GM12878 (cell line): ENCODE measurements around the gene ATF7. TPM values are rescaled to one million over a fixed set of nuclear protein-coding genes. Genes with fewer than 3 reads are reported as not detected.

ENCODE experiments used
- ATAC-seq: fragments of 200-7000 bp; cut with Tn5 transposase; 3 replicates; pipeline ENCODE4 v1.9.1; 2020; ENCODE audit warnings: mild to moderate bottlenecking, moderate library complexity
- BruUV-seq: library from RNA; stranded (reverse); fragments of 400-500 nt; replicated peaks from 2 replicates; lab custom pipeline; 2021; lab: Mats Ljungman, UMichigan
- CTCF ChIA-PET: fragments of 300-600 bp; sonication (Branson Sonifier 250); formaldehyde crosslinking; extraction: SDS; loops from one replicate; lab custom pipeline; 2021; ENCODE audit warnings: inconsistent platforms; lab: Yijun Ruan, JAX
- POLR2A ChIA-PET: fragments of 350-600 bp; formaldehyde crosslinking; extraction: SDS; loops from one replicate; lab custom pipeline; 2021; ENCODE audit warnings: inconsistent platforms; lab: Charles Lee
- RAD21 ChIA-PET: fragments of 300-600 bp; sonication (Branson Sonifier 250); formaldehyde crosslinking; loops from one replicate; lab custom pipeline; 2023; ENCODE audit warnings: antibody characterized with exemption; ENCODE audit not compliant: unreplicated experiment; lab: Charles Lee
- SMC1A ChIA-PET: fragments of 300-600 bp; sonication (Branson Sonifier 250); formaldehyde crosslinking; loops from one replicate; lab custom pipeline; 2023; ENCODE audit not compliant: unreplicated experiment, uncharacterized antibody; lab: Charles Lee
- DNase-seq: peaks from one replicate; pipeline ENCODE4 v3.0.0-alpha.2; 2011; ENCODE audit warnings: low read depth, low spot score
- FAIRE-seq: peaks from 3 replicates; lab custom pipeline; 2011; peaks lifted over from hg19 to GRCh38; lab: Jason Lieb, UNC
- H2AFZ ChIP-seq: 2 replicates; pipeline ENCODE4 v1.6.0; 2011; ENCODE audit warnings: low read depth, low read length, control low read depth; ENCODE audit not compliant: control insufficient read depth
- H3K27ac ChIP-seq: 2 replicates; pipeline ENCODE4 v1.5.1; 2011; ENCODE audit warnings: control low read depth; ENCODE audit not compliant: control insufficient read depth, insufficient read depth
- H3K27me3 ChIP-seq, 2 experiments: replicated peaks in 1 of 2; 2 replicates each; pipeline versions ENCODE4 v1.6.0 to v1.6.1; 2011; ENCODE audit warnings: low read length in 1 of 2; ENCODE audit not compliant: control insufficient read depth in 2 of 2, insufficient read depth in 2 of 2
- H3K36me3 ChIP-seq, 2 experiments: 2 replicates each; pipeline ENCODE4 v1.5.1; 2011; ENCODE audit warnings: low read length in 1 of 2; ENCODE audit not compliant: control insufficient read depth in 2 of 2, insufficient read depth in 2 of 2
- H3K4me1 ChIP-seq: 2 replicates; pipeline ENCODE4 v1.6.1; 2011; ENCODE audit warnings: mild to moderate bottlenecking, low read length, moderate library complexity, mixed read lengths; ENCODE audit not compliant: control insufficient read depth, insufficient read depth
- H3K4me2 ChIP-seq: 2 replicates; pipeline ENCODE4 v1.6.0; 2011; ENCODE audit warnings: control low read depth; ENCODE audit not compliant: control insufficient read depth, insufficient read depth
- H3K4me3 ChIP-seq: fragments of 200-600 bp; sonication (generic); 2 replicates; pipeline ENCODE4 v1.5.1; 2016
- H3K79me2 ChIP-seq: 2 replicates; pipeline ENCODE4 v1.6.0; 2011; ENCODE audit warnings: low read length; ENCODE audit not compliant: control insufficient read depth, insufficient read depth
- H3K9ac ChIP-seq: 2 replicates; pipeline ENCODE4 v1.8.0; 2011; ENCODE audit warnings: low read length, control low read depth, mixed read lengths; ENCODE audit not compliant: control insufficient read depth, insufficient read depth
- H3K9me3 ChIP-seq: replicated peaks from 3 replicates; pipeline ENCODE4 v1.5.1; 2011; ENCODE audit warnings: mild to moderate bottlenecking, low read length; ENCODE audit not compliant: control insufficient read depth, insufficient read depth
- H4K20me1 ChIP-seq: 2 replicates; pipeline ENCODE4 v1.6.0; 2011; ENCODE audit not compliant: control insufficient read depth, insufficient read depth
- CTCF ChIP-seq, 3 experiments: IDR thresholded peaks in 2 of 3; conservative IDR thresholded peaks in 1 of 3; 2 replicates each; pipeline ENCODE4 v1.5.1; 2011; ENCODE audit warnings: low read depth in 3 of 3, low read length in 3 of 3, mild to moderate bottlenecking in 3 of 3, control low read depth in 2 of 3, moderate library complexity in 2 of 3, inconsistent platforms in 1 of 3, mixed read lengths in 1 of 3; ENCODE audit not compliant: control insufficient read depth in 2 of 3, insufficient read depth in 1 of 3; ENCODE audit errors: extremely low read depth in 1 of 3
- JUNB ChIP-seq: IDR thresholded peaks from 2 replicates; pipeline ENCODE4 v1.6.1; 2016; ENCODE audit warnings: antibody characterized with exemption, mild to moderate bottlenecking
- NFYA ChIP-seq: IDR thresholded peaks from 2 replicates; pipeline ENCODE4 v1.6.1; 2011; ENCODE audit warnings: low read depth, mild to moderate bottlenecking, low read length, improper control_type of control experiment, borderline replicate concordance
- ZNF274 ChIP-seq: IDR thresholded peaks from one replicate; pipeline ENCODE4 v1.8.0; 2011; ENCODE audit not compliant: insufficient read length, insufficient read depth
- WGBS: methylation state at CpG from one replicate; pipeline ENCODE4 v1.1.6; 2016; ENCODE audit warnings: low lambda C conversion rate; ENCODE audit not compliant: insufficient replicate concordance, insufficient coverage; ENCODE audit errors: missing lambda C conversion rate; 5-methylcytosine and 5-hydroxymethylcytosine counted together
- in situ Hi-C: fragments of 300-500 bp; cut with MboI; formaldehyde crosslinking; loops from 9 replicates; pipeline ENCODE4 v1.14.3; 2018; ENCODE audit warnings: mixed read lengths
- intact Hi-C: fragments of 100-400 bp; cut with micrococcal nuclease; formaldehyde crosslinking; loops from one replicate; pipeline ENCODE4 v1.14.2; 2022; ENCODE audit not compliant: unreplicated experiment
- polyA plus RNA-seq, 11 experiments: library from polyadenylated mRNA; depleted of rRNA in 4 of 11; unstranded in 6 of 11; stranded (reverse) in 5 of 11; fragments of >200 nt; fragmentation: Nextera tagmentation in 4 of 11; fragmentation: Illumina TruSeq in 1 of 11; extraction: Ambion mirVana in 4 of 11; extraction: Trizol in 1 of 11; gene quantifications; 1 replicate in 1 of 11; 2 replicates in 10 of 11; pipeline versions ENCODE4 v1.2.1 to v1.2.3, GENCODE V29; 2011 to 2016; ENCODE audit warnings: inconsistent platforms in 2 of 11, missing spikeins in 2 of 11, low read depth in 1 of 11
- total RNA-seq, 4 experiments: library from RNA; depleted of rRNA in 3 of 4; stranded (reverse); fragments of >200 nt in 3 of 4; fragmentation: Illumina TruSeq in 1 of 4; extraction: Trizol in 1 of 4; gene quantifications; 2 replicates each; pipeline versions ENCODE4 v1.2.1 to v1.2.3, GENCODE V29; 2013 to 2021

The ATF7 gene
- total and polyA plus RNA-seq, 10 of the 15 experiments (the other 5 are each of a cell fraction or from before 2014, with no cell fraction given) = 9.1 to 30.7 (median 21.8) TPM

DNA sequence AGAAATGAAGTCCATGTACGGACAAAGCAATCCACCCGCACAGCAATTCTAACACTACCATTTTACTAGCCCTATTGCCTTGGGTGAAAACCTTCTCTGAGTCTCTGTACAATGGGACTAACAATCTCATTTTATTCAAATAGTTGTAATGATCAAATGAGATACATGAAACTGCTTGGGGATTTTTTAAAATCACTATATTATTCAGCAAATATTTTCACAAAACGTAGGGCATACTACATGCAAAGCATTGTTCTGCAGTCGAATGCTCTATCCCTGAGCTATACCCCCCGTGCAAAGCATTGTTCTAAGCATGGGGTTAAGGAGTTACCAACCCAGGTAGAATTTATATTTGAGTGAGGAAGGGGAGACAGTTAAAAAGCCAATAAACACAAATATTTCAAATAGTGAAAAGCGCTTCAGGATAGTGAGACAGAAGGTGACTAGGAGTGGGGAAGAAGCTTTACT is 554 bp upstream of the ATF7 start:
- ATAC-seq = peak; percentile 4
- TF ChIP-seq CTCF (IDR thresholded peaks at IDR 0.05 in 2 of 3, conservative IDR thresholded peaks at IDR 0.05 in 1 of 3; ENCODE audit: control insufficient read depth in 2 of 3, extremely low read depth in 1 of 3, insufficient read depth in 1 of 3, low read depth in 3 of 3, low read length in 3 of 3) (no peak), NFYA (no peak), JUNB (peak; percentile 29; the same call in 1 of the 2 replicates), ZNF274 (no peak)
- Histone ChIP-seq H3K27ac (peak overlapping the region; percentile 96), H3K4me1 (no peaks in the 10 kb centered on the region), H3K79me2 (peaks cover 41% of the 10 kb centered on the region), H3K27me3 (no peaks in the 10 kb centered on the region), H3K4me2 (peak overlapping the region; percentile 61), H3K4me3 (peak overlapping the region; percentile 94), H4K20me1 (no peaks in the 10 kb centered on the region), H2AFZ (peak overlapping the region; percentile 100), H3K9me3 (no peaks in the 10 kb centered on the region), H3K9ac (peak overlapping the region; percentile 93), H3K36me3 (no peaks in the 10 kb centered on the region)
- RAD21 ChIA-PET = interaction anchor here (0.7 to 4.5 kb wide), 2 partner anchors 49 to 83 kb away, joined by 4 to 39 read pairs; partner anchors contain the start of gene ATP5MC2
- FAIRE-seq = no peak
- DNase-seq = no peak
- CTCF ChIA-PET = interaction anchor here (1.1 to 3.2 kb wide), 6 partner anchors 9 to 126 kb away, joined by 3 to 21 read pairs (median 6); partner anchors contain the start of genes ATP5MC2 and TARBP2
- SMC1A ChIA-PET = interaction anchor here (0.8 to 4.7 kb wide), 8 partner anchors 10 to 119 kb away, joined by 3 to 52 read pairs (median 4); partner anchors contain the start of gene ATP5MC2
- POLR2A ChIA-PET = interaction anchor here (1.3 to 5.3 kb wide), 3 partner anchors 12 to 48 kb away, joined by 4 to 51 read pairs (median 7); no protein-coding TSS in a partner anchor
- intact Hi-C loops (loop anchor here (2.0 kb wide), 1 partner anchor 50 kb away; the partner anchor contains the start of gene ATP5MC2), in situ Hi-C loops (no loop called here)
- under 1% methylated on average over 6 of the region's 6 CpGs for WGBS
- BruUV-seq = TSS peak; percentile 97
